DND-41 (cell line): Measurements from ENCODE around the gene CFAP107.

ENCODE experiments used
- EZH2 ChIP-seq: IDR thresholded peaks from 3 replicates; pipeline ENCODE4 v1.6.1; 2012; ENCODE audit warnings: borderline replicate concordance, low read depth, mild to moderate bottlenecking, moderate library complexity, low read length, inconsistent platforms; ENCODE audit not compliant: severe bottlenecking
- TF ChIP-seq, protein P1 (sequence below): IDR thresholded peaks from 2 replicates; pipeline ENCODE4 v1.5.1; 2012; ENCODE audit warnings: borderline replicate concordance, low read length, moderate library complexity, mild to moderate bottlenecking; ENCODE audit not compliant: poor library complexity, severe bottlenecking; ENCODE audit errors: extremely low read depth

DNA sequence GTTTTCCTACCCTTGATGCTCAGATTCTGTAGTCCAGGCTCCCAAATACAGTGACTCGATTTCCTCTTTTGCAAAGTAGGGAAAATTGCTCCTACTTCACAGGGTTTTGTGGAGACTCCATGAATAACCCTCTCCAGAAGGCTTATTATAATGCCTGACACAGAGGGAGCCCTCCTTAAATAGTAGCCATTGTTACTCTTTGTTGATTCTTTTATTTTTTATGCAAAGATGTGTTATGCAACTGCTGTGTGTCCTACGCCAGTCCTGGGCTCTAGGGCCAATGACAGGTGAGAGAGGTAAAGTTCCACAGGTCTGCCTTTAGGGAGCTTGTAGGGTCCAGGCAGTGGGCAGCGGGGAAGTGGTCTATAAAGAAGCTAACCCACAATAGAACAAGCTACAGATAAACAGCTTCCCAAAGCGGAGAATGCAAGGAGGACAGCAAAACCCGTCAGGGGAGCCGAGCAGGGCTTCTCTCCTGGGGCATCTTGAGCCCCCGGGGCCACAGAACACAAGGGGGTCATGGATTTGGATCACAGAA lies 28.6 kb upstream of the CFAP107 start:
- TF ChIP-seq, protein P1, sequence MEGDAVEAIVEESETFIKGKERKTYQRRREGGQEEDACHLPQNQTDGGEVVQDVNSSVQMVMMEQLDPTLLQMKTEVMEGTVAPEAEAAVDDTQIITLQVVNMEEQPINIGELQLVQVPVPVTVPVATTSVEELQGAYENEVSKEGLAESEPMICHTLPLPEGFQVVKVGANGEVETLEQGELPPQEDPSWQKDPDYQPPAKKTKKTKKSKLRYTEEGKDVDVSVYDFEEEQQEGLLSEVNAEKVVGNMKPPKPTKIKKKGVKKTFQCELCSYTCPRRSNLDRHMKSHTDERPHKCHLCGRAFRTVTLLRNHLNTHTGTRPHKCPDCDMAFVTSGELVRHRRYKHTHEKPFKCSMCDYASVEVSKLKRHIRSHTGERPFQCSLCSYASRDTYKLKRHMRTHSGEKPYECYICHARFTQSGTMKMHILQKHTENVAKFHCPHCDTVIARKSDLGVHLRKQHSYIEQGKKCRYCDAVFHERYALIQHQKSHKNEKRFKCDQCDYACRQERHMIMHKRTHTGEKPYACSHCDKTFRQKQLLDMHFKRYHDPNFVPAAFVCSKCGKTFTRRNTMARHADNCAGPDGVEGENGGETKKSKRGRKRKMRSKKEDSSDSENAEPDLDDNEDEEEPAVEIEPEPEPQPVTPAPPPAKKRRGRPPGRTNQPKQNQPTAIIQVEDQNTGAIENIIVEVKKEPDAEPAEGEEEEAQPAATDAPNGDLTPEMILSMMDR: no peak
- no peak for TF ChIP-seq EZH2
